DMS53 treated with DMSO at 0.1 percent for 48 hours (cell line): Measurements from ENCODE around the gene PRKCE.
"Not testable (repeated sequence)": the region's sequence is repeated elsewhere in the genome, so short reads cannot be mapped to it uniquely, and the experiment has no call there.

Experiments used
- DNase-seq: peaks from one replicate; lab custom pipeline; 2025; ENCODE audit not compliant: unreplicated experiment; lab: John Stamatoyannopoulos, UW

The PRKCE gene

GRCh38 chr2:45855374-45855773 lies 203.9 kb downstream of the PRKCE start:
- no peak for DNase-seq

- DNase-seq: no peak
Measured at GRCh38 chr2:45856391-45857274, 205.2 kb downstream of the PRKCE start.

- DNase-seq: no peak
Measured at GRCh38 chr2:45857275-45857609, 205.8 kb downstream of the PRKCE start.

GRCh38 chr2:45857867-45858520 lies 206.5 kb downstream of the PRKCE start:
- no peak for DNase-seq

- DNase-seq: not testable (repeated sequence)
Measured at GRCh38 chr2:45858872-45859271, 207.4 kb downstream of the PRKCE start.

- no peak for DNase-seq
Measured at GRCh38 chr2:45859682-45860081, 208.2 kb downstream of the PRKCE start.

GRCh38 chr2:45860136-45861121 lies 209.0 kb downstream of the PRKCE start:
- no peak for DNase-seq

GRCh38 chr2:45862843-45863242 lies 211.4 kb downstream of the PRKCE start:
- DNase-seq: no peak

GRCh38 chr2:45864121-45864520 lies 212.6 kb downstream of the PRKCE start:
- no peak for DNase-seq

- DNase-seq: no peak
Measured at GRCh38 chr2:45867349-45867748, 215.9 kb downstream of the PRKCE start.

- no peak for DNase-seq
Measured at GRCh38 chr2:45867800-45868199, 216.3 kb downstream of the PRKCE start.

- DNase-seq: no peak
Measured at GRCh38 chr2:45869165-45869501, 217.7 kb downstream of the PRKCE start.

GRCh38 chr2:45871025-45871424 lies 219.6 kb downstream of the PRKCE start:
- DNase-seq: no peak

GRCh38 chr2:45871541-45871940 lies 220.1 kb downstream of the PRKCE start:
- no peak for DNase-seq

- DNase-seq: no peak
Measured at GRCh38 chr2:45872211-45872610, 220.7 kb downstream of the PRKCE start.

- no peak for DNase-seq
Measured at GRCh38 chr2:45874344-45874743, 222.9 kb downstream of the PRKCE start.

- DNase-seq: no peak
Measured at GRCh38 chr2:45876611-45877010, 225.1 kb downstream of the PRKCE start.

- no peak for DNase-seq
Measured at GRCh38 chr2:45879406-45879805, 227.9 kb downstream of the PRKCE start.

- DNase-seq: no peak
Measured at GRCh38 chr2:45879936-45880335, 228.5 kb downstream of the PRKCE start.

GRCh38 chr2:45881970-45882581 lies 230.6 kb downstream of the PRKCE start:
- no peak for DNase-seq
